C4-2B (cell line): Measurements from ENCODE around the gene FGFR1OP2.

Experiments
- H3K27ac ChIP-seq: fragments of 450-650 bp; 2 replicates; pipeline ENCODE4 v1.5.1; 2017
- CTCF ChIP-seq: fragments of 450-650 bp; conservative IDR thresholded peaks from 2 replicates; pipeline ENCODE4 v1.5.1; 2017; ENCODE audit warnings: mild to moderate bottlenecking
- ZFX ChIP-seq: fragments of 450-650 bp; IDR thresholded peaks from 2 replicates; pipeline ENCODE4 v1.6.1; 2017

The FGFR1OP2 gene

GRCh38 chr12:27012982-27013255, 74.6 kb downstream of the FGFR1OP2 start:
- H3K27ac ChIP-seq: peak overlapping the region; percentile 30; the same call in 1 of the 2 replicates
- no peak for TF ChIP-seq CTCF

- peak overlapping the region; percentile 82 for H3K27ac ChIP-seq
- TF ChIP-seq ZFX (no peak), CTCF (no peak)
Measured at GRCh38 chr12:27013611-27014084, 75.4 kb downstream of the FGFR1OP2 start.

GRCh38 chr12:27014085-27014858, 76.0 kb downstream of the FGFR1OP2 start, which contains the start of gene TM7SF3:
TSS of gene TM7SF3 (minus strand) at chr12:27014384. CDS start at chr12:27014168, 216 bp downstream.
- no peak for TF ChIP-seq ZFX
- TF ChIP-seq CTCF: peak; percentile 99
- H3K27ac ChIP-seq: peak within 1 kb of the TSS; percentile 82

GRCh38 chr12:27014859-27015729, 76.8 kb downstream of the FGFR1OP2 start:
- no peak for TF ChIP-seq CTCF
- peak overlapping the region; percentile 82; the same call in 1 of the 2 replicates for H3K27ac ChIP-seq

- TF ChIP-seq CTCF: peak; percentile 66
- TF ChIP-seq ZFX: no peak
- H3K27ac ChIP-seq: no peak overlapping the region
Measured at GRCh38 chr12:27015730-27016076, 77.4 kb downstream of the FGFR1OP2 start.
